IMR-90 (cell line): ENCODE measurements around the gene KCNMB2. TPM values are rescaled to one million over a fixed set of nuclear protein-coding genes. Genes with fewer than 3 reads are reported as not detected.

Experiments
- ATAC-seq: fragments of 200-7000 bp; cut with Tn5 transposase; 2 replicates; pipeline ENCODE4 v1.9.1; 2020; ENCODE audit warnings: low read depth, mild to moderate bottlenecking, moderate library complexity
- BruUV-seq: library from RNA; stranded (reverse); fragments of 400-500 nt; replicated peaks from 2 replicates; lab custom pipeline; 2021; lab: Mats Ljungman, UMichigan
- CTCF ChIA-PET: fragments of 300-600 bp; formaldehyde crosslinking; extraction: SDS; loops from one replicate; lab custom pipeline; 2021; ENCODE audit warnings: antibody characterized with exemption; lab: Yijun Ruan, JAX
- POLR2A ChIA-PET: fragments of 300-600 bp; sonication (Branson Sonifier 250); formaldehyde crosslinking; loops from one replicate; lab custom pipeline; 2022; ENCODE audit warnings: antibody characterized with exemption; ENCODE audit not compliant: unreplicated experiment; lab: Charles Lee
- DNase-seq: peaks from one replicate; pipeline ENCODE4 v3.0.0; 2013
- H2AFZ ChIP-seq: replicated peaks from 2 replicates; pipeline ENCODE3; 2013; ENCODE audit warnings: low read length, mild to moderate bottlenecking; ENCODE audit not compliant: poor library complexity
- H2AK5ac ChIP-seq: 2 replicates; pipeline ENCODE4 v1.6.1; 2013; ENCODE audit warnings: low read depth, low read length, inconsistent platforms
- H2AK9ac ChIP-seq: replicated peaks from 2 replicates; pipeline ENCODE3; 2013; ENCODE audit warnings: mild to moderate bottlenecking, low read depth, low read length, moderate library complexity; ENCODE audit not compliant: poor library complexity
- H2BK120ac ChIP-seq: 2 replicates; pipeline ENCODE4 v1.6.1; 2013; ENCODE audit warnings: low read depth, low read length, inconsistent platforms
- H2BK15ac ChIP-seq: 3 replicates; pipeline ENCODE4 v1.6.1; 2013; ENCODE audit warnings: low read depth, low read length, inconsistent platforms
- H2BK20ac ChIP-seq: 2 replicates; pipeline ENCODE4 v1.6.1; 2013; ENCODE audit warnings: low read depth, mild to moderate bottlenecking, inconsistent platforms, low read length, moderate library complexity
- H2BK5ac ChIP-seq: 2 replicates; pipeline ENCODE4 v1.6.1; 2013; ENCODE audit warnings: mild to moderate bottlenecking, low read depth, low read length, inconsistent platforms; ENCODE audit not compliant: poor library complexity, severe bottlenecking
- H3K14ac ChIP-seq: replicated peaks from 2 replicates; pipeline ENCODE4 v1.6.1; 2013; ENCODE audit warnings: low read depth, low read length, inconsistent platforms
- H3K18ac ChIP-seq: 2 replicates; pipeline ENCODE4 v1.6.1; 2013; ENCODE audit warnings: low read depth, low read length, control low read depth
- H3K23ac ChIP-seq: 2 replicates; pipeline ENCODE4 v1.6.1; 2013; ENCODE audit warnings: low read depth, low read length, inconsistent platforms
- H3K27ac ChIP-seq: 2 replicates; pipeline ENCODE4 v1.5.1; 2013; ENCODE audit warnings: mild to moderate bottlenecking, control low read depth, low read length; ENCODE audit not compliant: insufficient read depth
- H3K27me3 ChIP-seq: 2 replicates; pipeline ENCODE4 v1.6.1; 2013; ENCODE audit warnings: low read length; ENCODE audit not compliant: control insufficient read depth, insufficient read depth
- H3K36me3 ChIP-seq: 2 replicates; pipeline ENCODE4 v1.6.1; 2013; ENCODE audit warnings: low read length, mixed read lengths; ENCODE audit not compliant: control insufficient read depth, insufficient read depth
- H3K4ac ChIP-seq: 2 replicates; pipeline ENCODE4 v1.6.1; 2013; ENCODE audit warnings: low read depth, low read length, inconsistent platforms
- H3K4me1 ChIP-seq: 2 replicates; pipeline ENCODE4 v1.6.1; 2013; ENCODE audit warnings: low read length, mixed read lengths; ENCODE audit not compliant: control insufficient read depth, insufficient read depth
- H3K4me2 ChIP-seq: 2 replicates; pipeline ENCODE4 v1.6.1; 2013; ENCODE audit warnings: low read depth, mild to moderate bottlenecking, control low read depth, low read length, moderate library complexity
- H3K4me3 ChIP-seq: 2 replicates; pipeline ENCODE4 v1.5.1; 2013; ENCODE audit warnings: low read depth, mild to moderate bottlenecking, control low read depth, low read length, moderate library complexity; ENCODE audit not compliant: insufficient read depth
- H3K56ac ChIP-seq: 2 replicates; pipeline ENCODE4 v1.6.1; 2013; ENCODE audit warnings: low read length, inconsistent platforms; ENCODE audit not compliant: insufficient read depth; ENCODE audit errors: extremely low read depth
- H3K79me1 ChIP-seq, 2 experiments: 2 replicates each; pipeline ENCODE4 v1.6.1; 2013; ENCODE audit warnings: low read length in 2 of 2, inconsistent platforms in 1 of 2, low read depth in 1 of 2
- H3K9ac ChIP-seq: 2 replicates; pipeline ENCODE4 v1.6.1; 2013; ENCODE audit warnings: low read depth, low read length, control low read depth
- H3K9me1 ChIP-seq: 2 replicates; pipeline ENCODE4 v1.6.1; 2013; ENCODE audit warnings: low read length, inconsistent platforms; ENCODE audit not compliant: insufficient read depth
- H3K9me3 ChIP-seq: 2 replicates; pipeline ENCODE4 v1.6.1; 2013; ENCODE audit warnings: low read length; ENCODE audit not compliant: control insufficient read depth, insufficient read depth
- H4K20me1 ChIP-seq: 2 replicates; pipeline ENCODE4 v1.6.1; 2013; ENCODE audit warnings: low read length, inconsistent platforms; ENCODE audit not compliant: insufficient read depth
- H4K5ac ChIP-seq: 2 replicates; pipeline ENCODE4 v1.6.1; 2013; ENCODE audit warnings: mild to moderate bottlenecking, low read depth, low read length, control low read depth
- H4K8ac ChIP-seq, 2 experiments: 2 replicates each; pipeline ENCODE4 v1.6.1; 2013; ENCODE audit warnings: low read depth in 2 of 2, low read length in 2 of 2, control low read depth in 1 of 2, inconsistent platforms in 1 of 2
- H4K91ac ChIP-seq: 2 replicates; pipeline ENCODE4 v1.6.1; 2013; ENCODE audit warnings: low read depth, low read length, inconsistent platforms; ENCODE audit not compliant: insufficient read depth
- BHLHE40 ChIP-seq: fragments of 150-350 bp; IDR thresholded peaks from 2 replicates; pipeline ENCODE4 v1.6.1; 2016; ENCODE audit warnings: mild to moderate bottlenecking, low read depth, low read length
- CEBPB ChIP-seq: IDR thresholded peaks from 2 replicates; pipeline ENCODE4 v1.6.1; 2012; ENCODE audit warnings: low read depth, low read length, improper control_type of control experiment
- CHD1 ChIP-seq: IDR thresholded peaks from 2 replicates; pipeline ENCODE4 v1.6.1; 2012; ENCODE audit warnings: low read depth, low read length, improper control_type of control experiment
- CTCF ChIP-seq: conservative IDR thresholded peaks from 2 replicates; pipeline ENCODE4 v1.5.1; 2012; ENCODE audit warnings: mild to moderate bottlenecking, low read depth, low read length, improper control_type of control experiment
- ELK1 ChIP-seq: fragments of 150-350 bp; IDR thresholded peaks from 2 replicates; pipeline ENCODE4 v1.6.1; 2016; ENCODE audit warnings: low read depth, mild to moderate bottlenecking, low read length, moderate library complexity, borderline replicate concordance
- FOS ChIP-seq: fragments of 150-350 bp; IDR thresholded peaks from 2 replicates; pipeline ENCODE4 v1.6.1; 2016; ENCODE audit warnings: low read depth, low read length
- MAFK ChIP-seq: IDR thresholded peaks from 2 replicates; pipeline ENCODE4 v1.6.1; 2012; ENCODE audit warnings: low read depth, low read length, improper control_type of control experiment
- MAZ ChIP-seq: IDR thresholded peaks from 2 replicates; pipeline ENCODE4 v1.6.1; 2012; ENCODE audit warnings: low read depth, mild to moderate bottlenecking, low read length, improper control_type of control experiment, moderate library complexity, borderline replicate concordance
- MXI1 ChIP-seq: IDR thresholded peaks from 2 replicates; pipeline ENCODE4 v1.6.1; 2012; ENCODE audit warnings: low read depth, mild to moderate bottlenecking, low read length, moderate library complexity, borderline replicate concordance
- NFE2L2 ChIP-seq: fragments of 150-350 bp; IDR thresholded peaks from 2 replicates; pipeline ENCODE4 v1.6.1; 2016; ENCODE audit warnings: low read depth, mild to moderate bottlenecking, low read length
- POLR2A ChIP-seq: IDR thresholded peaks from 2 replicates; pipeline ENCODE4 v1.6.1; 2012; ENCODE audit warnings: mild to moderate bottlenecking, low read depth, low read length
- RAD21 ChIP-seq: IDR thresholded peaks from 2 replicates; pipeline ENCODE4 v1.6.1; 2012; ENCODE audit warnings: low read length, improper control_type of control experiment
- RCOR1 ChIP-seq: IDR thresholded peaks from 2 replicates; pipeline ENCODE4 v1.6.1; 2012; ENCODE audit warnings: mild to moderate bottlenecking, low read length, improper control_type of control experiment; ENCODE audit not compliant: insufficient replicate concordance
- RFX5 ChIP-seq: IDR thresholded peaks from 2 replicates; pipeline ENCODE4 v1.8.0; 2012; ENCODE audit warnings: low read depth, mild to moderate bottlenecking, low read length, moderate library complexity
- SMC3 ChIP-seq: fragments of 150-350 bp; IDR thresholded peaks from 2 replicates; pipeline ENCODE4 v1.6.1; 2016; ENCODE audit warnings: low read depth, mild to moderate bottlenecking, antibody characterized with exemption, low read length, moderate library complexity
- USF2 ChIP-seq: fragments of 150-350 bp; IDR thresholded peaks from 2 replicates; pipeline ENCODE4 v1.6.1; 2017; ENCODE audit warnings: mild to moderate bottlenecking, antibody characterized with exemption, low read length, low read depth
- WGBS, 2 experiments: methylation state at CpG; one replicate each; pipeline versions ENCODE4 v1.1.5 to v1.1.7; 2013; ENCODE audit warnings: missing lambda C conversion rate in 2 of 2; ENCODE audit not compliant: insufficient read length in 1 of 2; ENCODE audit errors: extremely low coverage in 2 of 2; 5-methylcytosine and 5-hydroxymethylcytosine counted together
- dilution Hi-C: fragments of 300-500 bp; cut with HindIII; formaldehyde crosslinking; loops from one replicate; pipeline ENCODE4 v1.14.3; 2018; ENCODE audit warnings: low sequenced_read_pairs; ENCODE audit not compliant: unreplicated experiment
- in situ Hi-C: fragments of 300-500 bp; cut with MboI; formaldehyde crosslinking; loops from 3 replicates; pipeline ENCODE4 v1.14.3; 2019; ENCODE audit warnings: low sequenced_read_pairs, inconsistent platforms, mixed read lengths
- intact Hi-C: fragments of 100-400 bp; cut with micrococcal nuclease; formaldehyde crosslinking; loops from 2 replicates; pipeline ENCODE4 v1.10.0; 2022
- polyA plus RNA-seq, 3 experiments: library from polyadenylated mRNA; depleted of rRNA; stranded (reverse); fragments of >200 nt; gene quantifications; 2 replicates each; pipeline ENCODE4 v1.2.3, GENCODE V29; 2012; ENCODE audit warnings: low replicate concordance in 1 of 3
- total RNA-seq: library from RNA; depleted of rRNA; stranded (reverse); fragments of >200 nt; gene quantifications from 2 replicates; pipeline ENCODE4 v1.2.3, GENCODE V29; 2012

The KCNMB2 gene
- total and polyA plus RNA-seq, 2 of the 4 experiments (the other 2 are of a cell fraction) = not detected

DNA sequence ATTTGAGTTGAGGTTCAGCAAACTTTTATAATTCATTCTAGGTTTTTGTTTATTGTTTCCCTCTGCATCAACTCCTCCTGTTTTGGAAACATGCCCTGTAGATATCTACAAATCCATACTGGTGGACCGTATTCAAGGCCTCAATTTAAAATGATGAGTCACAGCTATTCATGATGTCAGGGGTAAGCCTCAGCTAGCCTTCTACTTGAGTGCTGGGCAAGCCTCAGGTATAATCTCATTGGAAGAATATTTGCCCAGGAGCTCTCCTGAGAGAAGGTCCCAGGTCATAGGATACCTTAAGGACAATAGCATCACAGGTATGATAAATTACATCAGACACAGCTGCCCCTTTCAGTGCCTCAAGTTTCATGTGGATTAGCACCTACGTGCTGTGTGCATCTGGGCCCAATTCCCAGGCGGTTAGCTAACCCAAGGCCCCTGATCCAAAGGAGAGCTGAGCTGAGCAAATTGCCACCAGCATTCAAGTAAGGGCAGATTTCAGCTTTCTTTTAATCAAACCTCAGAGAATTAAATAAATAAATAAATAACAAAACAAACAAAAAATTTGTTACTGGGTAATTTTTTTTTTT is 87.5 kb downstream of the KCNMB2 start:
- Histone ChIP-seq H3K27ac (no peak overlapping the region), H3K18ac (no peak overlapping the region), H4K8ac (no peak overlapping the region), H2AFZ (no peak overlapping the region), H3K9me3 (no peaks in the 10 kb centered on the region), H2BK20ac (no peak overlapping the region), H2AK9ac (no peak overlapping the region), H4K5ac (no peak overlapping the region), H3K56ac (no peak overlapping the region), H3K4me2 (no peak overlapping the region), H2BK5ac (no peak overlapping the region), H3K4ac (no peak overlapping the region), H3K4me1 (no peaks in the 10 kb centered on the region), H3K36me3 (no peaks in the 10 kb centered on the region), H4K91ac (no peak overlapping the region), H3K9me1 (no peaks in the 10 kb centered on the region), H3K23ac (no peak overlapping the region), H2BK15ac (no peak overlapping the region), H2BK120ac (no peak overlapping the region), H3K4me3 (no peak overlapping the region), H2AK5ac (no peak overlapping the region), H3K14ac (no peak overlapping the region), H3K27me3 (no peaks in the 10 kb centered on the region), H3K79me1 (no peaks in the 10 kb centered on the region), H3K9ac (no peak overlapping the region), H4K20me1 (no peaks in the 10 kb centered on the region)
- CTCF ChIA-PET = no interaction called here
- intact Hi-C loops (no loop called here), dilution Hi-C loops (no loop called here), in situ Hi-C loops (no loop called here)
- ATAC-seq (no peak), DNase-seq (no peak)
- WGBS, 2 experiments = no CpG with 5 or more reads among the region's 3 CpGs
- POLR2A ChIA-PET = interaction anchor here (1.1 kb wide), 1 partner anchor 31 kb away, joined by 17 read pairs; no protein-coding TSS in a partner anchor
- TF ChIP-seq NFE2L2 (no peak), RAD21 (no peak), ELK1 (no peak), RCOR1 (no peak), MXI1 (no peak), MAFK (no peak), CHD1 (no peak), SMC3 (no peak), USF2 (no peak), MAZ (no peak), FOS (no peak), RFX5 (no peak), POLR2A (no peak), BHLHE40 (no peak), CEBPB (no peak), CTCF (no peak)
- BruUV-seq = no TSS peak
